Measurements from ENCODE around the gene CAPRIN2.

Gene CAPRIN2, protein sequence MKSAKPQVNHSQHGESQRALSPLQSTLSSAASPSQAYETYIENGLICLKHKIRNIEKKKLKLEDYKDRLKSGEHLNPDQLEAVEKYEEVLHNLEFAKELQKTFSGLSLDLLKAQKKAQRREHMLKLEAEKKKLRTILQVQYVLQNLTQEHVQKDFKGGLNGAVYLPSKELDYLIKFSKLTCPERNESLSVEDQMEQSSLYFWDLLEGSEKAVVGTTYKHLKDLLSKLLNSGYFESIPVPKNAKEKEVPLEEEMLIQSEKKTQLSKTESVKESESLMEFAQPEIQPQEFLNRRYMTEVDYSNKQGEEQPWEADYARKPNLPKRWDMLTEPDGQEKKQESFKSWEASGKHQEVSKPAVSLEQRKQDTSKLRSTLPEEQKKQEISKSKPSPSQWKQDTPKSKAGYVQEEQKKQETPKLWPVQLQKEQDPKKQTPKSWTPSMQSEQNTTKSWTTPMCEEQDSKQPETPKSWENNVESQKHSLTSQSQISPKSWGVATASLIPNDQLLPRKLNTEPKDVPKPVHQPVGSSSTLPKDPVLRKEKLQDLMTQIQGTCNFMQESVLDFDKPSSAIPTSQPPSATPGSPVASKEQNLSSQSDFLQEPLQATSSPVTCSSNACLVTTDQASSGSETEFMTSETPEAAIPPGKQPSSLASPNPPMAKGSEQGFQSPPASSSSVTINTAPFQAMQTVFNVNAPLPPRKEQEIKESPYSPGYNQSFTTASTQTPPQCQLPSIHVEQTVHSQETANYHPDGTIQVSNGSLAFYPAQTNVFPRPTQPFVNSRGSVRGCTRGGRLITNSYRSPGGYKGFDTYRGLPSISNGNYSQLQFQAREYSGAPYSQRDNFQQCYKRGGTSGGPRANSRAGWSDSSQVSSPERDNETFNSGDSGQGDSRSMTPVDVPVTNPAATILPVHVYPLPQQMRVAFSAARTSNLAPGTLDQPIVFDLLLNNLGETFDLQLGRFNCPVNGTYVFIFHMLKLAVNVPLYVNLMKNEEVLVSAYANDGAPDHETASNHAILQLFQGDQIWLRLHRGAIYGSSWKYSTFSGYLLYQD
- 51.8 to 62.6 reads per million in 2 donors for total RNA-seq

DNA sequence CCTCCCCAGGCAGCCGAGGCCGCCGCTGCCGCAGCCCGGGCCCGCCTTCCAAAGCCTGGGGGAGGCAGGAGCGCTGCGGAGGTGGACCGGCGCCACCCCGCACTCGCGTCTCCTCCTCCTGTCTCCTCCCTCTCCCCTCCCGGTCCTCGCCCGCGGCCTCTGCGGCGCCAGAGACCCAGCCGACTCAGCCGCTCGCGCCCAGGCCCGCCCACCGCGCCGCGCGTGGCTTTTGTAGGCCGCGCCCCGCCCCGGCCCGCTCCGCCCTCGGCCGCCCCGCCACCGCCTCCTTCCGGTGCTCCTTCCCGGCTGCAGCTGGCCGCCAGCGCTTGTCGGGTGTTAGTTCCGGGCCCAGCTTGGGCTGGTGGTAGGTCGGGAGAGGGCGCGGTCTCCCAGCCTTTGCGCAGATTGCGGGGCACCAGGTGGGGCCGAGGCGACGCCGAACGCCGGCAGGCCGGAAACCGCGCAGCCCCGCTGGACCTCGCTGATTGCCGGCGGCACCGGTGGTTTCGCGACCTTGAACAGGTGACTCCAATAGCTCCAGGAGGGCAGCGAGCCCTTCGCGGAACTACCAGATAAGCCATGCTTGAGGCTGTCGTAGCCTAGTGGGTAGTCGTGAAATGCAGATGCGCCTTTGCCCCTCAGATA is at the start of gene CAPRIN2:
Gene CAPRIN2, minus strand, starts transcription at position 202 of the 645 bp plus-strand sequence. CDS start 1,431 bp downstream, outside the sequence.
- DNase-seq = peak; percentile 86 to 96 (median 89)

- DNase-seq = no peak
Observed at GRCh38 chr12:30797689-30798088, 42.9 kb upstream of the CAPRIN2 start.

- DNase-seq = no peak
Observed at GRCh38 chr12:30796891-30797371, 42.2 kb upstream of the CAPRIN2 start.

- no peak for DNase-seq
Observed at GRCh38 chr12:30796313-30796780, 41.6 kb upstream of the CAPRIN2 start.

DNA sequence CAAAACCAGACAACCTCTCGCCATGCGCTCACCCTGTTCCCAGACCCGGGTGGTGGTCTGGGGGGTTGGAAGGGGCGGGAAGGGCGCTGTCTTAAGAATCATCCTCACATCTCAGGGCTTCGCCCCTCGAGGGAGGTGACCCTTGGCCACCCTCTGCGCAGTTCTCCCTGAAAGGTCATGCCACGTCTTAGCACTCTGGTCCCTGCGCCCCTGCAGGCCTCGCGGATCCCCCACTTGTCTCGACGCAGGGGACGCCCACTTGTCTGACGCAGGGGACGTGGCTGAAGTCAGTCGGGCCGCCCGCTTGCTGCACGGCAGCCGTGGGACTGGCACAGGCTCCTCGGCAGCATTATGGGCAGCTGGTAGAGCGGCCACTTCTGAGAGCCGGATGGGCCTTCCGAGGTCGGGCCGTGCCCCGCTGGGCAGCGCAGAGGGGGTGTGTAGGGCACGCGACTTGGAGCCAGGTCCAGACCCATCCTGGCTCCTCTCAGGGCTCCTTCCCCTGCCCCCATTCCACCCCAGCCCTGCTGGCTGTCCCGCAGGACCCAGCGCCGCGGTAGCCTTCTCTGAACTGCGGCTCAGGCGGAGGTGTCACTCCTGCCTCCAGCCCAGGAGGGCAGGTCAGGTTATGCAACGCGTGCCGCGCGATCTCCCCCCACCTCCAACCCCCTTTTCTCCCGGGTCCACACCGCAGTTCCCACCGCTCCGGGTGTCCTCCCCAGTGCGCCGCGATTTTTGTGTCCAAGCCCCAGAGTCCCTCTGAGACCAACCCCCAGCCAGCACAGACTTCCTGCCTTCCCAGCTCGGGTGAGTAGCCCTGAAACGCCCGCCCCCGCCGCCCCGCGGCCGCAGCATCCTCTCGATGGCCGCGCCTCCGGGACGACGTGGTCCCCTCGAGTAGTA is 40.9 kb upstream of the CAPRIN2 start:
- peak in 4 of 5 experiments; percentile 13 to 70 (median 32) for DNase-seq

DNA sequence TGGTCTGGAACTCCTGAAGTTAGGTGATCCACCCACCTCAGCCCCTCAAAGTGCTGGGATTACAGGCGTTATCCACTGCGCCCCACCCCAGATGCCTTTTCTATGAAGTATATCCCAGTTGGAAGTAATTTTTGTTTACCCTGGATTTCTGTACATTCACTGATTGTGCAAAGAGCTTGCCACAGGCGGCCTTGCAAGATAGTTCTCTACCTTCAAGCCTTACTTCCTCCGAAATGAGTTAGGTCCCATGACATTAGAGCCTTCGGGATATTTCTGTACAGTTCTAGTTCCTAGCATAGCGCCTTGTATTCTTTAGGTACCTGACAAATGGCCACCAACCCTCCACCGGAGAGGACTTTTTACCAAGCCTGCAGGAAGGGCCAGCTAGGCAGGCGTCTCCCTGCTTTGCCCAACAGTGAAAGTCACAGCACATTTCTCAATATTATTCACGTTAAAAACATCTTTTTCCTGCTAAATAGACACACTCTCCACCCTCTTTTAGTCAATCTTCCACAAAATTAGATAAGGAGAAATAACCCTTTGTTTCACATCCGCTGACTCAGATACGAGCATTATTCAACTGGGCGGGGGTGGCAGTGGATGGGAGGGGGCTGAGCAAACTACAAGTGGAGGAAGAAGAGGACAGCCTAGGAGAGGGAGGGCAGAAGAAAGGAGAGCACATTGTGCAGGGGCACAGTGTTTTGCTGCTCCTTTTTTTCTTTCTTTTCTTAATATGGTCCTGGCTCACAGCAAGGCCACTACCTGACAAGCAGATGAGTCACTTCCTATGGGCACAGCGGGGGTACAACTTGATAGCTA is 40.0 kb upstream of the CAPRIN2 start:
- DNase-seq = peak in 2 of 5 experiments; percentile 8 to 36

DNA sequence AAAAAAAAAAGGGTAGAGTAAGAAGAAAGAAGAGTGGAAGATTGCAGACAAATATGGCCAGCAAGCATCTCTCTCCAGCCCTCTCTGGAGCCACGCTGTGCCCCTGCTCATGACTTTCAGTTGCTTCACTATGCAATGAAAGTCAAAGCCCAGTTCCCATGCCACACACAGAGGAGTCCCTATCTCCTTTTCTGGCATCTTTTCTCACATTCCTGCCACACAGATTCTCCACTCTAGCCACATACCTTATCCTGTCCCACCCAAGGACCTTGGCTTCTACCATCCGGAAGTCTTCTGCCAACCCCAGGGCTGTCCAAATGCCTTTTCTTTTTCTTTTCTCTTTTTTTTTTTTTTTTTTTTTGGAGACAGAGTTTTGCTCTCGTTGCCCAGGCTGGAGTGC is 39.3 kb upstream of the CAPRIN2 start:
- no peak for DNase-seq

- no peak for DNase-seq
Observed at GRCh38 chr12:30792648-30793499, 38.1 kb upstream of the CAPRIN2 start.

GRCh38 chr12:30792085-30792484 is 37.3 kb upstream of the CAPRIN2 start:
- DNase-seq = no peak

GRCh38 chr12:30788754-30789153 is 34.0 kb upstream of the CAPRIN2 start:
- no peak for DNase-seq

- DNase-seq = no peak
Observed at GRCh38 chr12:30785630-30786029, 30.9 kb upstream of the CAPRIN2 start.

GRCh38 chr12:30784508-30784907 is 29.8 kb upstream of the CAPRIN2 start:
- DNase-seq = no peak

- no peak for DNase-seq
Observed at GRCh38 chr12:30783946-30784345, 29.2 kb upstream of the CAPRIN2 start.

GRCh38 chr12:30782316-30783173 is 27.8 kb upstream of the CAPRIN2 start:
- no peak for DNase-seq

- no peak for DNase-seq
Observed at GRCh38 chr12:30779578-30779977, 24.8 kb upstream of the CAPRIN2 start.

DNA sequence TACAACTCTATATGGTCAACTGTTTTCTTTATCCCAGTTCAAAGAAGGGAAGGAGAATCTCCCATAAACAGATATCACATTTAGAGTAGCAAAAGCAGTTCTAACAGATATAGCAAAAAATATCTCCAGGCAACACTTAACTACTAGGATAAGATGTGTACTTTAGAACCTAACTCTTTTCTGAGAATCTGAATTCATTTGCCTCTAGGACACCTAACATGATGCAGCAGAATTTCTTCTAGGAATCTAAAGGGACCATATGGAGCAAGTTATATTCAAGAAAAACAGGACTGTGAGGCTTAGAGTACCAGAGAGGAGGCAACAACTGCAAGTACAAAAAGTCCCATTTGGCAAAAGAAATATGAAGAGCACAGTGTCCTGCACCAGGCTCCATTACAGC is 24.4 kb upstream of the CAPRIN2 start:
- no peak for DNase-seq

DNA sequence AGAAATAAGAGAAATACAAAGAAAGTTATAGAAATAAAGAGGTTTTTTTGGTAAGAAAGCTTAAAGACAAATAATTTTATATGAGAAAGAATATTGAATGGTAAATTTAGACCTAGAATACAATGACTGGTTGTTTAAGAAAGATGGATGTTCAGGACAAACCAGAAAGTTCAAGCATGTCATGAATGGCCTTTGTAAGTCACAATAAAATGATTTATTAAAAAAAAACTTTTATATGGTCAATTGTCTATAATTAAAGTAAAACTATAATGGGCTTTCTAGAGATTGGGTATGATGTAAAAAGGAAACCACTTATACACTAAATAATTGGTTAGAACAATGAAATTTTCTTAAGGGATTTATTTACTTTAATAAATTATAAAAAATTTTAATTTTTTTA is 19.8 kb upstream of the CAPRIN2 start:
- DNase-seq = no peak

GRCh38 chr12:30769802-30770201 is 15.1 kb upstream of the CAPRIN2 start:
- no peak for DNase-seq

All from T-helper 2 cell (primary cell).